ENCODE results near the gene NFATC1.

DNA sequence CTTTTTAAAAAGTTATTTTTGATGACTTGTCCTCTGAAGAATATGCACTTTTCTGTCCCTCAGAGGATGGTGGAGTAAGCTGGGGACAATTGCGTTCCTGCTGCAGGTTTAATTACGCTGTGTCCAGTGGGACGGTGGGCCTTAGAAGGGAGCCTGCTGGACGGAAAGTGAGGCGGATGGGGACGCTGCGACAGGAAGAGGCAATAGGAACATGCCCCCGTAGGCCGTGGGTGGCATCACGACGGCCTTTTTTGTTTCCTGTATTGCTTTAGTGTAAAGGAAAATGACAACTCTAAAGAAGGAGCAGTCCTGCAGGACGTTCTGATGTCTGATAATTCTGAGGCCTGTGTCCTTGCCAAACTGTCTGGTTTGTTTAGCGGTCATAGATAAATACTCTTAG lies 121.6 kb downstream of the NFATC1 start:
- TF ChIP-seq, protein P1, sequence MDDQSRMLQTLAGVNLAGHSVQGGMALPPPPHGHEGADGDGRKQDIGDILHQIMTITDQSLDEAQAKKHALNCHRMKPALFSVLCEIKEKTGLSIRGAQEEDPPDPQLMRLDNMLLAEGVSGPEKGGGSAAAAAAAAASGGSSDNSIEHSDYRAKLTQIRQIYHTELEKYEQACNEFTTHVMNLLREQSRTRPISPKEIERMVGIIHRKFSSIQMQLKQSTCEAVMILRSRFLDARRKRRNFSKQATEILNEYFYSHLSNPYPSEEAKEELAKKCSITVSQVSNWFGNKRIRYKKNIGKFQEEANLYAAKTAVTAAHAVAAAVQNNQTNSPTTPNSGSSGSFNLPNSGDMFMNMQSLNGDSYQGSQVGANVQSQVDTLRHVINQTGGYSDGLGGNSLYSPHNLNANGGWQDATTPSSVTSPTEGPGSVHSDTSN (IDR thresholded peaks at IDR 0.05) = no peak
- no peak for TF ChIP-seq REST (IDR thresholded peaks at IDR 0.05)
- no peak for TF ChIP-seq POLR2A (IDR thresholded peaks at IDR 0.05; ENCODE audit: low read length)
- no peak for TF ChIP-seq USF2 (IDR thresholded peaks at IDR 0.05)
